Measurements from ENCODE around the gene DLL4. TPM values are rescaled to one million over a fixed set of nuclear protein-coding genes. Genes with fewer than 3 reads are reported as not detected.
"Not testable (repeated sequence)": the region's sequence is repeated elsewhere in the genome, so short reads cannot be mapped to it uniquely, and the experiment has no call there.

Gene DLL4
- total RNA-seq, 2 experiments from 2014 or later, result 0.08 TPM; not detected in 1

GRCh38 chr15:40961740-40962139 lies 32.6 kb downstream of the DLL4 start:
- POLR2A ChIA-PET, CTCF ChIA-PET: not testable (repeated sequence)

DNA sequence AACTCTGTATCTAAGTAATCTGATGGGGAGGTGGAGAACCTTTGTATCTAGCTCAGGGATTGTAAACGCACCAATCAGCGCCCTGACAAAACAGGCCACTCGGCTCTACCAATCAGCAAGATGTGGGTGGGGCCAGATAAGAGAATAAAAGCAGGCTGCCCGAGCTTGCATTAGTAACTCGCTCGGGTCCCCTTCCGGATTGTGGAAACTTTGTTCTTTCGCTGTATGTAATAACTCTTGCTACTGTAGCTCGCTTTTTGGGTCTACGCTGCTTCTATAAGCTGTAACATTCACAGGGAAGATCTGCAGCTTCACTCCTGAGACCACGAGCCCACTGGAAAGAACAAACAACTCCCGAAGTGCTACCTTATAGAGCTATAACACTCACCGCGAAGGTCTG lies 33.2 kb downstream of the DLL4 start:
- CTCF ChIA-PET, POLR2A ChIA-PET: not testable (repeated sequence)

- CTCF ChIA-PET, result no interaction called here
- POLR2A ChIA-PET, result interaction anchor here (0.7 kb wide), 2 partner anchors 10 to 29 kb away, joined by 3 read pairs; partner anchors contain the start of gene CHAC1
These were observed 34.1 kb downstream of the DLL4 start for GRCh38 chr15:40963201-40963600.

DNA sequence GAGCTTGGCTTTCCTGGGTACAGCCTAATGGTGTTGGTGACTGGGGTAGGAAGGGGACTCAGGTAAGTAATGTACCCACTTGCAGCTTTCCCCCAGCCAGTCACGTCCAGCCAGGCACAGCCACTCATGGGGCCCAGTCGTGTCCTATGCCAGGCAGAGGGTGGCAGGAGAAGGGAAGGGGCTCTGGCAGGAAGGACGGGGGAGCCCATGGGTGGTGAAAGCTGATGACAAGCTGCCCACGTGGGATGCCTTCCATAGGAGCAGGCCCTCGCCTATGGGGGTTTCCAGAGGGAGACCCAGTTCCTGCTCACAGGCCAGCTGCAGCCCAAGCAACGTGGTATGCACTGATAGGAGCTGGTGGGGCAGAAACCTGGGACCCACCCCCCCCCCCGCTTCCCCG lies 34.9 kb downstream of the DLL4 start:
- ChIA-PET CTCF (interaction anchor here (0.8 to 1.0 kb wide), 2 partner anchors 22 to 33 kb away, joined by 3 to 4 read pairs; no protein-coding TSS in a partner anchor), POLR2A (no interaction called here)

- ChIA-PET POLR2A (no interaction called here), CTCF (interaction anchor here (0.8 to 1.0 kb wide), 2 partner anchors 23 to 34 kb away, joined by 3 to 4 read pairs; no protein-coding TSS in a partner anchor)
These were observed 35.5 kb downstream of the DLL4 start for GRCh38 chr15:40964634-40965033.

- ChIA-PET CTCF (interaction anchor here (0.7 to 2.2 kb wide), 2 partner anchors 27 to 73 kb away, joined by 4 to 7 read pairs; no protein-coding TSS in a partner anchor), POLR2A (interaction anchor here (0.6 kb wide), 1 partner anchor 128 kb away, joined by 3 read pairs; no protein-coding TSS in a partner anchor)
These were observed 39.3 kb downstream of the DLL4 start for GRCh38 chr15:40968290-40969085.

- CTCF ChIA-PET, result interaction anchor here (0.7 to 2.2 kb wide), 2 partner anchors 27 to 74 kb away, joined by 4 to 7 read pairs; no protein-coding TSS in a partner anchor
- POLR2A ChIA-PET, result no interaction called here
These were observed 40.2 kb downstream of the DLL4 start for GRCh38 chr15:40969363-40969762.

DNA sequence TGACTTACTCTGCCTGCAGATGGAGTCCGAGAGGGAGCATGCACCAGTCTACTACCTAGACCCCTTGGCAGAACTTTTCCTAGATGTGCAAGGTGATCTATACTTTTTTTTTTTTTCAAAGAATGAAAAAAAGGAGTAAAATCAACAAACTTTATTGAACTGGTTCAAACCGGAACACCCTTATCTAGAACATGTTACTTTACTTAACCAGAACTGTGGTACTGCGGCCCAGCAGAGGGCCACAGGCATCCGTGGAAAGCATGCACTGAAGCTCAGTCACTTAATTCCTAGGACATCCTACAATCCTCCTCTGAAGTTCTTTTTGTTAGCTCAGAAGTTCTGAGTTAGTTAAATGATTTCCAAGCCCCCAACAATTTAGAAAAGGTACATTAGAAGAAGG lies 45.7 kb downstream of the DLL4 start:
- ChIA-PET POLR2A (no interaction called here), CTCF (interaction anchor here (1.0 to 2.4 kb wide), 2 partner anchors 33 to 71 kb away, joined by 3 to 9 read pairs; no protein-coding TSS in a partner anchor)

GRCh38 chr15:40976819-40977218 lies 47.7 kb downstream of the DLL4 start:
- ChIA-PET POLR2A (no interaction called here), CTCF (interaction anchor here (0.6 to 2.4 kb wide), 2 partner anchors 73 to 115 kb away, joined by 3 to 9 read pairs; no protein-coding TSS in a partner anchor)

- POLR2A ChIA-PET, result no interaction called here
- CTCF ChIA-PET, result no interaction called here
These were observed 49.0 kb downstream of the DLL4 start for GRCh38 chr15:40978141-40978540.

- POLR2A ChIA-PET, result no interaction called here
- CTCF ChIA-PET, result no interaction called here
These were observed 49.4 kb downstream of the DLL4 start for GRCh38 chr15:40978562-40978961.

DNA sequence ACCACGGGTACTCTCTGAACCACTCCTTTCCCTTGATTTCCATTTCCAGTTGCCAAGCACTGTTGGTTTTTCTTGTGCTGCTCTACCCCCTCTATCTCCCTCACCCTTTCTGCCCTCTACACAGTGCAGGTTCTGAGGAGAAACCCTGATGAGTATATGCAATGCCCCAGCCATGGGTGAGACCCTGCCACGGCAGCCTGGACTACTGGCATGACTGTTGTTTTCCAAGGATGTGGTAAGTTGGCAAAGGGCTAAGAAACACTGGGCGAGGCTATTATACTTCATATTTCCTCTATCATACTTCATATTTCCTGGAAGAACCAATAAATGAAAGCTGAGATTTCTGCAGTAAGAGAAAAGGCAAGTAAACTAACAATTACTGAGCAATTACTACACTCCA lies 52.0 kb downstream of the DLL4 start:
- ChIA-PET CTCF (interaction anchor here (0.6 kb wide), 1 partner anchor 102 kb away, joined by 3 read pairs; no protein-coding TSS in a partner anchor), POLR2A (no interaction called here)

- ChIA-PET POLR2A (no interaction called here), CTCF (interaction anchor here (0.7 to 1.4 kb wide), 2 partner anchors 11 to 41 kb away, joined by 3 to 4 read pairs; no protein-coding TSS in a partner anchor)
These were observed 53.7 kb downstream of the DLL4 start for GRCh38 chr15:40982855-40983254.

DNA sequence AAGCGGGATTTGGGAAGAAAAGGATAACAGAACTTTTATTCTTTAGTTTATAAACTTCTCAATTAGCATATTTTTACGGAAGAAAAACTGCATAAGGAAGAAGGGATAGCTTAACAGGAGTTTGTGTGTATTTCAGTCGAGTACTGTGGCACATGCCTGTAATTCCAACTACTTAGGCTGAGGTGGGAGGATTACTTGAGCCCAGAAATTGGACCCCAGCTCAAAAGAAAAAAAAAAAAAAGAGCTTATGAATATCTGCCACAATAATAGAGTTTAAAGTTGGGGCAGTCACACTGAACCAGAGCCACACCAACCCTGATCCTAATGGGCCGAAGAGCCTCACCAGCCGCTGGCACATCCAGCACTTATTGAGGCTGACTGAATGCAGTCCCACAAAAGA lies 55.3 kb downstream of the DLL4 start:
- CTCF ChIA-PET, result no interaction called here
- POLR2A ChIA-PET, result no interaction called here

GRCh38 chr15:40984964-40985363 lies 55.8 kb downstream of the DLL4 start:
- POLR2A ChIA-PET, result no interaction called here
- CTCF ChIA-PET, result no interaction called here

GRCh38 chr15:40985541-40986330 lies 56.6 kb downstream of the DLL4 start:
- POLR2A ChIA-PET, result no interaction called here
- CTCF ChIA-PET, result no interaction called here

DNA sequence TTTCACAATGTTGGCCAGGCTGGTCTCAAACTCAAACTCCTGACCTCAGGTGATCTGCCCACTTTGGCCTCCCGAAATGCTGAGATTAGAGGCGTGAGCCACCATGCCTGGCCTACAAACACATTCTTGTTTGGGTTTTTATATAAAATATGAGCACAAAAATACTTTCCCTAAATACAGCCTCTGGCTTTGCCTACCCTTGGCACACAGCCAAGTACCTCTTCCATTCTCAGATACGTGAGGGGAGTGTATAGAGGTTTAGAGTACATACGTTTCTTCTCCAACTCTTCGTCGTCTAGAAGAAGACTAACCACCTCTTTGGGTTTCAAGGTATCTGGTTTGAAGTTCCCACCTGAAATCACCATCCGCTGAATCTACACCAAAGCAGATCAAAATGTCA lies 57.7 kb downstream of the DLL4 start:
- ChIA-PET POLR2A (no interaction called here), CTCF (no interaction called here)

- POLR2A ChIA-PET, result no interaction called here
- CTCF ChIA-PET, result interaction anchor here (0.5 kb wide), 1 partner anchor 571 kb away, joined by 3 read pairs; no protein-coding TSS in a partner anchor
These were observed 59.0 kb downstream of the DLL4 start for GRCh38 chr15:40988156-40988555.
